ENCODE measurements around the gene FAM43A.
A peak's percentile ranks its signal among the peaks of the same experiment; 100 is the strongest.

FAM43A gene

DNA sequence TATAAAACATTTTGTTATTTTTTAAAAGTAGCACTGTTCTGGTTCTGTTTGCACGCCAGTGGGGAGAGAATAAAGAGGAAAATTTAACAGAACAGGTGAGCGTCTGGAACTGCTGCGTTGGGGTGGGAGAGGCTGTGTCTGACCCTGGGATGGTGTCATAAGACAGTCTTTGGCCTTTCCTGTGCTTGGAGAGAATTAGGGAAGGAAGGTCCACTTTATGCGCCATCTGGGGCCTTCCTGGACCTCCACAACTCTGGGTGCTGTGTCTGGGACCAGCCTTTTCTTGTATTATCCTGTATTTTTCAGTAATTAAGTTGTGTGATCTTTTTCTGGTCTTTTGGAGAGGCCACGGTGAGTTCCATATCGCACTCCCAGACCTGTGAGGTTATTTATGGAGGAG, 3.3 kb downstream of the FAM43A start:
- peak overlapping the region; percentile 90 for H3K4me3 ChIP-seq (replicated peaks; ENCODE audit: low read depth, low read length)
- DNase-seq (ENCODE audit: low read depth) = no peak
- TF ChIP-seq, protein P1, sequence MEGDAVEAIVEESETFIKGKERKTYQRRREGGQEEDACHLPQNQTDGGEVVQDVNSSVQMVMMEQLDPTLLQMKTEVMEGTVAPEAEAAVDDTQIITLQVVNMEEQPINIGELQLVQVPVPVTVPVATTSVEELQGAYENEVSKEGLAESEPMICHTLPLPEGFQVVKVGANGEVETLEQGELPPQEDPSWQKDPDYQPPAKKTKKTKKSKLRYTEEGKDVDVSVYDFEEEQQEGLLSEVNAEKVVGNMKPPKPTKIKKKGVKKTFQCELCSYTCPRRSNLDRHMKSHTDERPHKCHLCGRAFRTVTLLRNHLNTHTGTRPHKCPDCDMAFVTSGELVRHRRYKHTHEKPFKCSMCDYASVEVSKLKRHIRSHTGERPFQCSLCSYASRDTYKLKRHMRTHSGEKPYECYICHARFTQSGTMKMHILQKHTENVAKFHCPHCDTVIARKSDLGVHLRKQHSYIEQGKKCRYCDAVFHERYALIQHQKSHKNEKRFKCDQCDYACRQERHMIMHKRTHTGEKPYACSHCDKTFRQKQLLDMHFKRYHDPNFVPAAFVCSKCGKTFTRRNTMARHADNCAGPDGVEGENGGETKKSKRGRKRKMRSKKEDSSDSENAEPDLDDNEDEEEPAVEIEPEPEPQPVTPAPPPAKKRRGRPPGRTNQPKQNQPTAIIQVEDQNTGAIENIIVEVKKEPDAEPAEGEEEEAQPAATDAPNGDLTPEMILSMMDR (IDR thresholded peaks at IDR 0.05; ENCODE audit: low read length, missing control alignments) = no peak

DNA sequence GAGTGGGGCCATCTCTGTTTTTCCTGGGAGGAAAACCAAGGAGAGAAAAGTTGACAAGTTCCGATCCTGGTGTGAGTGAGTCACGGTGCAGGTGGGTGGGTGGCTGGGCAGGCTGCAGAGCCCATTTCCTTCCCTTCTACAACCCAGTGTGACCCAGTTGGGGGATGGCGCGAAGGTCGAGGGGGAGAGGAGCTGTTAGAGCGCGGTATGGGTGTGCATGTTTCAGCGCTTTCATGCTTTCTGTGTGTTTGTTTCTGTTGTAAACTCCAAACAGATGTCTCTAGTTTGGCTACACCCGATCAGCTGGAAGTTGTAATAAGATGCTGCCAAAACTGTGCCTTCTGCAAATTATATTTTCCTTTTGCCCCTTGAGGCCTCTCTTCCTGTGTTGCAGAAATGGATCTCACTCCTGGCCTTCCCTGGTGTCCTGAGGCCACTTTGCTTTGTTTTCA, 3.8 kb downstream of the FAM43A start:
- TF ChIP-seq, protein P1 (IDR thresholded peaks at IDR 0.05; ENCODE audit: low read length, missing control alignments) = no peak
- peak; percentile 78 for DNase-seq (ENCODE audit: low read depth)
- H3K4me3 ChIP-seq (replicated peaks; ENCODE audit: low read depth, low read length) = peak overlapping the region; percentile 90

DNA sequence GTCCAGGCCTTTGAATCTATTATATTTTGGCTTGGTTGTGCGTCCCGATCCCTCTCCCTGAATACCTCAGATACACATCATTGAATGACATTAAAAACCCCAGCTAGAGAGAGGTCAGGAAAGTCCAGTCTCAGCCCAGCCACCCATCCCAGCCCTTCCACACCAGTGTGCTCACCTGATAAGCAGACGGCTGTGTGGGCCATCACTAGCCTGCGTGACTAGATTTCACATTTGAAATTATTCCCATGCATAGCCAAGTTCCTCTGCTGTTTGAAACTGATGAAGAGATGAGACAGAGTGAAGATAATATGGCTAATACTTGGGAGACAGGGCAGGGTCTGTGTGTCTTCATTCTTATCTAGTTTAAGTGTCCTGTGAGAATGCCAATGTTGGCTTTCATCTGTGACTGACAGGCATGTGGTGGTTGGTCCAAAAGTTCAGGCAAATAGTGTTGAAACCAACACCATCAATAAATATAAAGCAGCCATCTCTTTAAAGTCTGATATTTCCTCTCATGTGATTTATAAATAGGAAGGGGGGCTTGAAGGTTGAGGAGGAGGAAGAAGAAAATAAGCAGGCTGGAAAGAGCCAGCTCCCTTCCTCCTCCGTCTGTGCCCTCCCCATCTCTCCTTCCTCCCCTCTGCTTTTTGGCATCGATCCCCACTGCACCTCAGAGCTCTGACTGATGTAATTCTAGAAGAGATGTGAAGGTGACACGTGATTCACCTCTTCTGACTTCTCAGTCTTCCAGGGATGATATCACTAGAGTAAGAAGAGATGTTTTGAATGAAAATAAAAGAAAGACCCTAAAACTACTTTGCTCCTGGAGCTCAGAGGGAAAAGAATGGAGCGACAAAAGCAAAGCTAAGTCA, 5.1 kb downstream of the FAM43A start:
- peak; percentile 55 for DNase-seq (ENCODE audit: low read depth)
- TF ChIP-seq, protein P1 (IDR thresholded peaks at IDR 0.05; ENCODE audit: low read length, missing control alignments) = no peak

DNA sequence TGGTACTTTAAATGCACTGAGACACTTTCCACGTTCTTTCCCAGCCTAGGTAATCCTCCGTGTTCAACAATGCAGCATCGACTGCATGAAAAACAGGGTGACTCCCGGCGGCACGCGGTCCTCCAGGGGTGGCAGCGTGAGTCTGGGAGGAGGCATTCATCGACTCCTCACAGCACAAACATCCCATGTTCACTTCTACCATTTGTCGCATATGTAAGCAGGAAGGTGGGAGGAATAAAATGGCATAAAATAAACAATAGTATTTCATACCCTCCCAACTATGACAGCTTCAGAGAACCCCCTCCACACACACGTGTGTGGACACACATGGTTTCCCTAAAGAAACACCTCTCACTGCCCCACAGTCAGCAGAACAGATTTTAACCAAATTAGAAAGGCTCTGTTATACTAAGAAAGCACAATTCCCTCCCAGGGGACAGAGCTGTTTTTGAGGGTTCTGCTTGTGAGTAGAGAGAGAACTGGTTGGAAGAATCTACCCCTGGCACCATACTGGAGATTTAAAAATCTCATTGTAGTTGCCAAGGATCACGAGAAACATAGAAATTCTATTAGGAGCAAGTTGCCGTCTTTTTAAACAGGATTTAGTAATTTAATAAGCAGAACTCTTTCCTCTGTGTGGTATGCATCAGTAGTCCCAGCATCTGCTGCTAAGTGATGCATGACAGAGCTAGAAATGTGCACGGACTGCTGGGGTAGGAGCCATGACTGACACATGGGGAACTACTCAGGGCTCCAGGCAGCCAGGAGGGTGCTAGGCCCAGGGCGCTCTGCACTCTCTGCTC, 6.0 kb downstream of the FAM43A start:
- peak; percentile 14 for DNase-seq (ENCODE audit: low read depth)
- H3K4me3 ChIP-seq (replicated peaks; ENCODE audit: low read depth, low read length) = no peak overlapping the region
- TF ChIP-seq, protein P1 (IDR thresholded peaks at IDR 0.05; ENCODE audit: low read length, missing control alignments) = no peak

More for the DNA sequence above, 5.1 kb downstream of the FAM43A start:
- no peak overlapping the region for H3K4me3 ChIP-seq (replicated peaks; ENCODE audit: low read depth, low read length)

DNA sequence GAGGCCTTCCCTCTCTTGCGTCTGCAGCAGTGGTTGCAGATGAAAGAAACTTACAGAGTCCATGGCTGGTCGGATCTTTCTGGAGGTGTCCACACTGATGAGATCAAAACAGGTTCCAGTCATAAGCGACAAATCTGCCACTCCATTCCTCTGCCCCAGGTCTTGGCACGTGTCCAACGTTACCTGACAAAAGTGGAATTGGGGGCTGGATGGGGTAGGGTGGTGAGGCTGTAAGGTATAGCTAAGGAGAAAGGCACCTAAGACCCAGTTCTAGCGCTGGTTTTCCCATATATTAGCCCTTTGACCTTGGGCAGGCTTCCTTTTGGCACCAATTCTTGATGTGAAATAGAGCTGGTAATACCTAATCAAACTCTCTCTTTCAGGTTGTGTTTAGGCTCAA, 11.0 kb downstream of the FAM43A start:
- no peak overlapping the region for H3K4me3 ChIP-seq (replicated peaks; ENCODE audit: low read depth, low read length)
- TF ChIP-seq, protein P1 (IDR thresholded peaks at IDR 0.05; ENCODE audit: low read length, missing control alignments) = no peak
- DNase-seq (ENCODE audit: low read depth) = no peak

DNA sequence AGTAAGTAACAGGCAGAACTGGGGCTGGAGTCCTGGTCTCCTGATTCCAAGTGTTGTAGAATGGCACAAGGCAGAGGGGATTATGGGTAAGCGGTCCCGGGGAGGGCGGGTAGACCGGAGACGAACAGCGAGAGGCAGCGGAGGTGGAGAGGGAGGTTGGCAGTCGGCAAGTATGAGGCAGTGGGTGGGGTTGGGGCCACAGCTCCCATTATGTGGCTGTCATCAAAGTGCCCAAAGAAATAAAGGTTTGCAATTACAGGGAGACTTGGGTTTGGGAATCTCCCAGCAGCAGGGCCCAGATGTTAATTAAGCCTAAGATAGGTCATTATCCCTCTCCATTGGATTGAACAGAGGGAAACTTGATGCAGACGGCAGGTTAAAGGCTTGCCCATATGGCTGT, 16.9 kb downstream of the FAM43A start:
- TF ChIP-seq, protein P1 (IDR thresholded peaks at IDR 0.05; ENCODE audit: low read length, missing control alignments) = no peak
- H3K4me3 ChIP-seq (replicated peaks; ENCODE audit: low read depth, low read length) = no peak overlapping the region

More for the DNA sequence above, 16.9 kb downstream of the FAM43A start:
- DNase-seq (ENCODE audit: low read depth) = no peak

All from fibroblast of pulmonary artery (primary cell).